Prostate gland (tissue), 2 donors: ENCODE results near the gene CHAC2.

Experiments
- POLR2A ChIP-seq: fragments of 450-650 bp; IDR thresholded peaks from one replicate; pipeline ENCODE4 v1.6.1; 2016; ENCODE audit warnings: antibody characterized with exemption, mild to moderate bottlenecking
- TF ChIP-seq, protein P1 (sequence below), 4 experiments: fragments of 200-600 bp in 2 of 4; fragments of 450-650 bp in 2 of 4; sonication (generic) in 2 of 4; IDR thresholded peaks; 1 replicate in 3 of 4; 2 replicates in 1 of 4; pipeline ENCODE4 v1.5.1; 2016 to 2019; ENCODE audit warnings: antibody characterized with exemption in 4 of 4, mild to moderate bottlenecking in 2 of 4, moderate library complexity in 2 of 4

DNA sequence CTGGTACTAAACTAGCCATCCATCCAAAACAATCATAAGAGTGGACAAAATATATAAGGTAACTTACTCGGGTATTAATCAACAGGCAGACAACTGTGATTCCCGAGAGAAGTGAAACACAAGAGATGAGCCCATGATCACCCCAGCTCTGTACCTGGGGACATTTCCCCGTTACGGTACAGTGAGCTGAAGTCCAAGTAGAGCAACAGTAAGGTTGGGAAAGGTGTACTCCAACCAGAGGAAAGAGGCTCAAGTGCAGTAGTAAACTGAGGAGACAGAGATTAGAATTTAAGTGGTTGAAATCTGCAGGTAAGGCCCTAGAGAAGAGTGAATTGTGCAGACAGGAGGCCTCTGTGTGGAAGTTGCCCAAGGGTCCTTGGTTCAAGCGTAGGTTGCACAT is 30.5 kb upstream of the CHAC2 start:
- TF ChIP-seq POLR2A = no peak
- TF ChIP-seq, protein P1, sequence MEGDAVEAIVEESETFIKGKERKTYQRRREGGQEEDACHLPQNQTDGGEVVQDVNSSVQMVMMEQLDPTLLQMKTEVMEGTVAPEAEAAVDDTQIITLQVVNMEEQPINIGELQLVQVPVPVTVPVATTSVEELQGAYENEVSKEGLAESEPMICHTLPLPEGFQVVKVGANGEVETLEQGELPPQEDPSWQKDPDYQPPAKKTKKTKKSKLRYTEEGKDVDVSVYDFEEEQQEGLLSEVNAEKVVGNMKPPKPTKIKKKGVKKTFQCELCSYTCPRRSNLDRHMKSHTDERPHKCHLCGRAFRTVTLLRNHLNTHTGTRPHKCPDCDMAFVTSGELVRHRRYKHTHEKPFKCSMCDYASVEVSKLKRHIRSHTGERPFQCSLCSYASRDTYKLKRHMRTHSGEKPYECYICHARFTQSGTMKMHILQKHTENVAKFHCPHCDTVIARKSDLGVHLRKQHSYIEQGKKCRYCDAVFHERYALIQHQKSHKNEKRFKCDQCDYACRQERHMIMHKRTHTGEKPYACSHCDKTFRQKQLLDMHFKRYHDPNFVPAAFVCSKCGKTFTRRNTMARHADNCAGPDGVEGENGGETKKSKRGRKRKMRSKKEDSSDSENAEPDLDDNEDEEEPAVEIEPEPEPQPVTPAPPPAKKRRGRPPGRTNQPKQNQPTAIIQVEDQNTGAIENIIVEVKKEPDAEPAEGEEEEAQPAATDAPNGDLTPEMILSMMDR (IDR thresholded peaks at IDR 0.05) = no peak
